ENCODE data around the gene CAMKV.

- TF ChIP-seq, protein P1, sequence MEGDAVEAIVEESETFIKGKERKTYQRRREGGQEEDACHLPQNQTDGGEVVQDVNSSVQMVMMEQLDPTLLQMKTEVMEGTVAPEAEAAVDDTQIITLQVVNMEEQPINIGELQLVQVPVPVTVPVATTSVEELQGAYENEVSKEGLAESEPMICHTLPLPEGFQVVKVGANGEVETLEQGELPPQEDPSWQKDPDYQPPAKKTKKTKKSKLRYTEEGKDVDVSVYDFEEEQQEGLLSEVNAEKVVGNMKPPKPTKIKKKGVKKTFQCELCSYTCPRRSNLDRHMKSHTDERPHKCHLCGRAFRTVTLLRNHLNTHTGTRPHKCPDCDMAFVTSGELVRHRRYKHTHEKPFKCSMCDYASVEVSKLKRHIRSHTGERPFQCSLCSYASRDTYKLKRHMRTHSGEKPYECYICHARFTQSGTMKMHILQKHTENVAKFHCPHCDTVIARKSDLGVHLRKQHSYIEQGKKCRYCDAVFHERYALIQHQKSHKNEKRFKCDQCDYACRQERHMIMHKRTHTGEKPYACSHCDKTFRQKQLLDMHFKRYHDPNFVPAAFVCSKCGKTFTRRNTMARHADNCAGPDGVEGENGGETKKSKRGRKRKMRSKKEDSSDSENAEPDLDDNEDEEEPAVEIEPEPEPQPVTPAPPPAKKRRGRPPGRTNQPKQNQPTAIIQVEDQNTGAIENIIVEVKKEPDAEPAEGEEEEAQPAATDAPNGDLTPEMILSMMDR (IDR thresholded peaks at IDR 0.05; ENCODE audit: insufficient read depth, low read length, poor library complexity, severe bottlenecking) = no peak
- no peak for TF ChIP-seq EZH2phosphoT487 (conservative IDR thresholded peaks at IDR 0.05; ENCODE audit: low read length)
Measured at GRCh38 chr3:49895791-49896190, 26.1 kb upstream of the CAMKV start.
